Activated CD4-positive, alpha-beta T cell treated with anti-CD3 and anti-CD28 coated beads, Interleukin-2, amount 50 U/mL, for 24 hours (primary cell): Measurements from ENCODE around the gene CCDC187.

Experiments
- DNase-seq, 2 donors: peaks; one replicate each; pipeline ENCODE4 v3.0.0-alpha.2; 2020; ENCODE audit warnings: low read depth in 1 of 2, low spot score in 1 of 2

Gene CCDC187

GRCh38 chr9:136285501-136286358 lies 18.2 kb downstream of the CCDC187 start:
- DNase-seq: no peak

GRCh38 chr9:136284951-136285350 lies 18.9 kb downstream of the CCDC187 start:
- DNase-seq: no peak

- DNase-seq: no peak
Observed at GRCh38 chr9:136284311-136284710, 19.6 kb downstream of the CCDC187 start.

- peak; percentile 55 to 63 for DNase-seq
Observed at GRCh38 chr9:136283291-136284235, 20.3 kb downstream of the CCDC187 start.

DNA sequence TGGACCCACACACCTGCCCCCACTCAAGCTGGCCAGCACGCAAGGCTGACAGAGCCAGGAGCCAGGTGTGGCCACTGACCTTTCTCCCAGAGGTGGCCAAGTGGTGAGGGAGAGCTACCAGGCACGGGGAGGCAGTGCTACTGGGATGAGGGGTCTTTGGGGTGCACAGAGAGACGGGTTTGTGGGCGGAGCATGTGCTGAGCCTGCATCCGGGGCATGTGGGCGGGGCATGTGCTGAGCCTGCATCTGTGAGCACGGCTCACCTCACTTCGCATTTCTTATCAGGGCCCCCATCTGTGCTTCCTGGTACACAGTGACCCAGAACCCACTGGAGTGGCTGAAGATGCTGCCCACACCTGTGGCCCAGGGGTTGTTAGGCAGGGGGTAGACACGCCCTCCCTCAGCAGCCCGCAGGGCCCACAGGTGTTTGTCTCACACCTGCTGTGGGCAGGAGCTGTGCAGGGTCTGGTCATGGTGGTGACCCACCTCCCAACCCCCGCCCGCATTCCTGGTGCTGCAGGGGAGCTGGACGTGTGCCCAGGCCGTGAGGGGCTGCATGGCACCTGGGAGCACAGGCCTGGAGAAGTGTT lies 21.5 kb downstream of the CCDC187 start:
- no peak for DNase-seq

GRCh38 chr9:136281421-136282271 lies 22.2 kb downstream of the CCDC187 start:
- DNase-seq: no peak

DNA sequence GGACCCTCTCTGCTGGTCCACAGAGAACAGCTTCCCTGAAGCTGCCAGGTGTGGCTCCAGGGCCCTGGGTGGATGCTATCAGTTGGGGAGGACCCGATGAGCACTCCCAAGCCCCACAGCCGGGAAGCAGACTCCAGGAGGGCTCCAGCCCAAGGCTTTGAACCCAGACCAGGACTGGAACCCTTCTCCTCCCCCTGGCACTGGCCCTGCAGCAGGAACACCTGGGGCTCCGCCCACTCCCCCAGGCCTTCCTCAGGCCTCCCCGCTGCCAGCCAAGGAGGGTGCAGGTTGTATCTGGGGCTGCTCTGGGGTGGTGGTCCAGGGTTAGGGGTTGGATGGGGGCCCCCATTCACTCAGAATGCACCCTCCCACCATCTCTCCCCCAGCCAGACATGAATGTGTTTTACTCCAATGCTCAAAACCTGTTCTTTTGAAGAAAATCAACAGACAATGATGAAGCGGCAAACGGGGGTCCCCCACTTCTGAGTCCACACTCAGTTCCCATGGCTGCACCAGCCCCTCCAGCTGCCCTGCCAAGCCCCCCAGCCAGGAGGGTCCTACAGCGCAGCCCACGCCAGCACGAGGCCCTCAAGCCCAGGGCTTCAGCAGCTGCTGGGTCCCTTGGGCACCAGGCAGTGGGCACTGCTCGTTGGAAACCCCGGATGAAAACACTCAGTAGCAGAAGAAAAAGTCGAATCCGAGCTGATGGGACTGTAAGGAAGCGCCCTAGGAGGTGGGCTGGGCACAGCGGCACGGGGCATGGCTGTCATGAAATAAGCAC lies 23.2 kb downstream of the CCDC187 start:
- DNase-seq: no peak

- no peak for DNase-seq
Observed at GRCh38 chr9:136279471-136279870, 24.4 kb downstream of the CCDC187 start.

DNA sequence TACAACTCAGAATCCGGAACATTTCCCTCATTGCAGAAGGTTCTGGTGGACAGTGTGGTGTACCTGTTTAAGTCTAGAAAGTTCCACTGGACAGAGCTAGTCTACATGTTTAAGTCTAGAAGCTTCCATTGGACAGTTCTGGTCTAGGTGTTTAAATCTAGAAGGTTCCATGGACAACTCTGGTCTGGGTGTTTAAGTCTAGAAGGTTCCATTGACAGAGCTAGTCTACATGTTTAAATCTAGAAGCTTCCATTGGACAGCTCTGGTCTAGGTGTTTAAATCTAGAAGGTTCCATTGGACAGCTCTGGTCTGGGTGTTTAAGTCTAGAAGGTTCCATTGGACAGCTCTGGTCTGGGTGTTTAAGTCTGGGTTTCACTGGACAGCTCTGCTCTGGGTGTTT lies 25.0 kb downstream of the CCDC187 start:
- DNase-seq: no peak

DNA sequence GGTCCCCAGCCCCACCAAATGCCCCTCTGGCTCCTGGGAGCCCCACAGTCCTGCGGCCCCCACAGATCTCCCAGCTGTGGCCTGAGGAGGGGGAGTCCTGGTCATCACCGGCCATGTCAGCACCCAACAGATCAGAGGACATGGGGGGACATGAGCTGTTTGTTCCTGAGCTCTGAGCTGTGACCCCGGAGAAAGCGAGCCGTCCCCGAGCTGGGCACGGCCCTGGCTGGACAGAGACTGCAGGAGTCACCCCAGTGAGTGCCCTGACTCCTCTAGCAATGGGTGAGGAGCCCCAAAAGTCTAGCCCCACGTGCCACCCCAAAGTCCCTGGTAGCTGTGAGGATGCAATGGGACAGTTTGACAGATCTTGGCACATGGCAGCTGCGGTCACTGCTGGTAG lies 25.7 kb downstream of the CCDC187 start:
- no peak for DNase-seq

DNA sequence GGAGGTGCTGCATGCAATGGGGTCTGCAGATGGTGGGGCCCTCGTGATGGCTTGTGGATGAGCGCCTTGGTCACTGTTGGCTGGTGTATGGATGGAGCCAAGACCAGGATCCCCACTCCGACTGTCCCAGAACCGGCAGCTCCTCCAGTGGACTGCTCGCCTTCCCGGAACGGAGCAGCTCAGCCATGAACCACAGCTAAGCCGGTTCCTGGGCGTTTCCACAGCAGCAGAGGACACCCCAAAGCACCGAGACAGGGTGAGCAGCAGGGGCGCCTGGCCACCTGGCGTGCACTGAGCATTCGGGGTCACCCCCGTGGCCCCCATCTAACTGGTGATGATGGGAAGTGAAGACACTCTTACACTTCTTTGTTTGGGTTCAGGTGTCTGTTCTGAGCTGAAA lies 26.1 kb downstream of the CCDC187 start:
- no peak for DNase-seq

- DNase-seq: no peak
Observed at GRCh38 chr9:136276716-136277115, 27.2 kb downstream of the CCDC187 start.

DNA sequence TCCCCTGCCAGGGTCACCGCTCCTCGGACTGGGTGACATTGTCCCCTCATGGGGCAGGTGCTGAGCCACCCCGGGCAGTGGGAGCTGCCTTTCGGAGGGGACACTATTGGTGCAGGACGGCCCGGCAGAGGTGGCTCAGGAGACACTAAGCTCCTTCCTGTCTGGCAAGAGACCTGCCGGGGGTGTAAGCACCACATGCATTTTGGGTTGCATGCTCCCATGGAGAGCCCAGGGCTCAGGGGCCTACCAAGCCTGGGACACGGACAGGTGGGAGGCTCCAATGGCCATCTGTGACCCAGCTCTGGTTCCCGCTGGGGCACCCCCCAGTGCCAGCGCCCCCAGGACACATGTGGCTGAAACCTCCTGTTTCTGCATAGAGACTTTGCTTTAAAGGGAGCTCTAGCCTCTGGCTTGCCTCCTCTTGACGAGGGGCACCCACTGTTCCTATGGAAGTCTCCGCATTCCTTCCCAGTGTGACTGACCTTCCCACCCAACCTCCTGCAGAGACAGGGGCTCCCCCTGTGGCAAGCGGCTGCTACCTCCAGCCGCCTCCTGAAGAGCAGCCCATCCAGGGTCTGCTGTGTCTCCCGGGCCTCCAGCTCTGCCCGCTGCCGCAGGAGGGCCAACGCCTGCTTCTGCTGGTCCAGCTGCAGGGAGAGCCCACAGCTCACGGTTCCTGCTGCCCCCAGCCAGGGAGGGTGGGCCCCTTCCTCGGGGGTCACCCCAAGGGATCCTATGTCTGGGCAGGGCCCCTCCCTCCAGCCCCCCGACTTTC lies 28.1 kb downstream of the CCDC187 start:
- no peak for DNase-seq

- DNase-seq: no peak
Observed at GRCh38 chr9:136274786-136275654, 28.9 kb downstream of the CCDC187 start.

- no peak for DNase-seq
Observed at GRCh38 chr9:136273921-136274785, 29.7 kb downstream of the CCDC187 start.

DNA sequence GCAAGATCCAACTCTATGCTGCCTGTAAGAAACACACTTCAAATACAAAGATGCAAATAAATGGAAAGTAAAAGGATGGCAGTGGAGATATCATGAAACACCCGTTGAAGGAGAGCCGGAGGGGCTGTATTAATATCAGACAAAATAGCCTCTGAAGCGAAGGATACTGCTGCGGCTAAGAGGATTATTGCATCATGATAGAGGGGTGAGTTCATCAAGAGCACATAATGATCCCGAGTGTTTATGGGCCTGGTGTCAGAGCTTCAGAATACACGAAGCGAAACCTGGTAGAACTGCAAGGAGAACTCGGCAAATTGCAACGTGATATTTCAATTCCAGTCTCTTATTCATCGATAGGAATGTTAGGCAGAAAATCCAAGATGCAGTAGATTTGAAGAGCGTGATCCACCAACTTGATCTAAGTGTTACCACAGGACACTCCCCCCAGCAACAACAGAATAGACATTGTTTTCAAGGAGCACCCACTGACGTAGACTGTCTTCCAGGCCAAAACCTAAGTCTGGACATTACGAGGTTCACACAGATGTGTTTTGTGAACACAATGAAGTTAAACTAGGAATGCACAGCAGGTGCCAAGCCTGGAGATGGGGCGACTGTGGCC lies 30.5 kb downstream of the CCDC187 start:
- no peak for DNase-seq

DNA sequence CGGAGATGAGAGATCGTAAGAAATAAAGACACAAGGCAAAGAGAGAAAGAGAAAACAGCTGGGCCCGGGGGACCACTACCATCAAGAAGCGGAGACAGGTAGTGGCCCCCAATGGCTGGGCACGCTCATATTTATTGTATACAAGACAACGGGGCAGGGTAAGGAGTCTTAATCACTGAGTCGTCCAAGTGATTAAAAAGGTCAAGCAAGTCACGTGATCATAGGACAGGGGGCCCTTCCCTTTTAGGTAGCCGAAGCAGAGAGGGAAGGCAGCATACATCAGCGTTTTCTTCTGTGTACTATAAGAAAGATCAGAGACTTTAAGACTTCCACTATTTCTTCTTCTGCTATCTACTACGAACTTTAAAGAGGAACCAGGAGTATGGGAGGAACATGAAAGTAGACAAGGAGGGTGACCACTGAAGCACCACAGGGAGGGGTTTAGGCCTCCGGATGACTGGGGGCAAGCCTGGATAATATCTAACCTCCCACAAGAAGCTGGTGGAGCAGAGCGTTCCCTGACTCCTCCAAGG lies 33.7 kb downstream of the CCDC187 start:
- DNase-seq: no peak
